NCI-H82 treated with DMSO at 0.1 percent for 48 hours (cell line): ENCODE results near the gene KRT4.

Source experiments
- DNase-seq: peaks from one replicate; lab custom pipeline; 2025; ENCODE audit not compliant: unreplicated experiment; lab: John Stamatoyannopoulos, UW

The KRT4 gene

GRCh38 chr12:52837413-52837741, 23.5 kb upstream of the KRT4 start:
- no peak for DNase-seq

- DNase-seq: no peak
Measured at GRCh38 chr12:52836491-52837412, 22.8 kb upstream of the KRT4 start.

- DNase-seq: no peak
Measured at GRCh38 chr12:52836042-52836466, 22.1 kb upstream of the KRT4 start.

GRCh38 chr12:52835271-52836041, 21.5 kb upstream of the KRT4 start:
- no peak for DNase-seq

GRCh38 chr12:52834727-52835001, 20.7 kb upstream of the KRT4 start:
- DNase-seq: no peak

GRCh38 chr12:52833922-52834726, 20.2 kb upstream of the KRT4 start, which contains the start of gene KRT79:
Gene KRT79 (minus strand): TSS chr12:52834311. CDS start chr12:52834260, 51 bp downstream.
- no peak for DNase-seq

- no peak for DNase-seq
Measured at GRCh38 chr12:52832985-52833905, 19.3 kb upstream of the KRT4 start.

- DNase-seq: no peak
Measured at GRCh38 chr12:52832451-52832850, 18.5 kb upstream of the KRT4 start.

GRCh38 chr12:52831251-52831650, 17.3 kb upstream of the KRT4 start:
- no peak for DNase-seq

- DNase-seq: no peak
Measured at GRCh38 chr12:52829986-52830770, 16.3 kb upstream of the KRT4 start.

- no peak for DNase-seq
Measured at GRCh38 chr12:52828591-52829021, 14.7 kb upstream of the KRT4 start.

GRCh38 chr12:52828156-52828555, 14.2 kb upstream of the KRT4 start:
- DNase-seq: no peak

GRCh38 chr12:52827499-52828090, 13.7 kb upstream of the KRT4 start:
- no peak for DNase-seq

- no peak for DNase-seq
Measured at GRCh38 chr12:52826611-52827498, 12.9 kb upstream of the KRT4 start.

GRCh38 chr12:52825961-52826360, 12.0 kb upstream of the KRT4 start:
- DNase-seq: no peak

- DNase-seq: no peak
Measured at GRCh38 chr12:52824741-52825410, 11.0 kb upstream of the KRT4 start.

GRCh38 chr12:52823761-52824450, 10.0 kb upstream of the KRT4 start:
- DNase-seq: no peak
